Measurements from ENCODE around the gene MRPL34. TPM values are rescaled to one million over a fixed set of nuclear protein-coding genes. Genes with fewer than 3 reads are reported as not detected.
"Not testable (repeated sequence)": the region's sequence is repeated elsewhere in the genome, so short reads cannot be mapped to it uniquely, and the experiment has no call there.

Gene MRPL34
- total RNA-seq, 1 donor from 2014 or later: 200 TPM

- intact Hi-C loops (cut with DNase I): loop anchor here (1.0 to 10.0 kb wide), 3 partner anchors 78 to 508 kb away; no protein-coding TSS in a partner anchor
- peak; percentile 93 for ATAC-seq
- DNase-seq (ENCODE audit: missing footprints): peak; percentile 94
These were observed 23.1 kb upstream of the MRPL34 start for GRCh38 chr19:17282488-17283125.

GRCh38 chr19:17283504-17283996 lies 22.1 kb upstream of the MRPL34 start:
- DNase-seq (ENCODE audit: missing footprints) (peak; percentile 11), ATAC-seq (no peak)
- intact Hi-C loops (cut with DNase I): loop anchor here (2.0 to 10.0 kb wide), 2 partner anchors 79 to 509 kb away; no protein-coding TSS in a partner anchor

- no peak for ATAC-seq
- peak; percentile 46 for DNase-seq (ENCODE audit: missing footprints)
- intact Hi-C loops (cut with DNase I): loop anchor here (10.0 kb wide), 1 partner anchor 511 kb away; no protein-coding TSS in a partner anchor
These were observed 20.1 kb upstream of the MRPL34 start for GRCh38 chr19:17285415-17286135.

DNA sequence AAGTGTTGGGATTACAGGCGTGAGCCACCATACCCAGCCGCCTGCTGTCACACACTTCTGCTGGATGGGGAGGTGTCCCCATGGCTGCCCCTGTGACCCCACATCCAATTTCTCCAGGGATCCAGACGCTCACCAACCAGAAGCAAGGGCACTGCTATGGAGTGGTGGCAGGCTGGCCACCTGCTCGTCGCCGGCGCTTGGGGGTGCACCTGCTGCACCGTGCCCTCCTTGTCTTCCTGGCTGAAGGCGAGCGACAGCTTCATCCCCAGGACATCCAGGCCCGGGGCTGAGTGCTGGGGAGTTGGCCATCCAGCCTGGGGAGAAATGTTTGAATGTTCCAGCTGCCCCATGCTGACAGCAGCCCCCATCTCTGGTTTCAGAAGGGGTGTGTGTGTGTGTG lies 19.4 kb upstream of the MRPL34 start:
- no peak for ATAC-seq
- no peak for DNase-seq (ENCODE audit: missing footprints)
- intact Hi-C loops (cut with DNase I): loop anchor here (10.0 kb wide), 1 partner anchor 511 kb away; no protein-coding TSS in a partner anchor

- intact Hi-C loops (cut with DNase I): loop anchor here (10.0 kb wide), 1 partner anchor 512 kb away; no protein-coding TSS in a partner anchor
- no peak for DNase-seq (ENCODE audit: missing footprints)
- ATAC-seq: no peak
These were observed 18.9 kb upstream of the MRPL34 start for GRCh38 chr19:17286752-17287151.

DNA sequence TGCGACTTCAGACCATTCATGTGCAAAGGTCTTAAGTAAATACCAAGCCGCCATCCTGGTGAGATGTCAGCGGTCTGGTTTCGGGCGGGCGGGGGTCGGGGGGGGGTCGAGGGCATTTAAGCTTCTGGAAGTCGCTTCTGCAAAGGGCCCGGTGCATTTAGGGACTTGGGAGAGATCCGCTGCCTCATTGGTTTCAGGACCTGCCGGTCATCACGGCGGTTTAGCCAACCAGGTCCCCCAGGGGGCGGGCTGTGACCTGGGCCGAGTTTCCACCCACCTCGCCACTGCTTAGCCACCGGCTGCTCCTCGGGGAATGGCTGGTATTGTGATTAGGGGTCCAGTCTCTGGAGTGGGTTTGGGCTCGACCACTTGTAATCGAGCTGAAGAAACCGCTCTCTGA lies 16.2 kb upstream of the MRPL34 start:
- no peak for ATAC-seq
- intact Hi-C loops (cut with DNase I): loop anchor here (10.0 kb wide), 1 partner anchor 515 kb away; no protein-coding TSS in a partner anchor

GRCh38 chr19:17292301-17293074 lies 13.2 kb upstream of the MRPL34 start:
- ATAC-seq (peak; percentile 93), DNase-seq (ENCODE audit: missing footprints) (peak; percentile 90)
- intact Hi-C loops (cut with DNase I): loop anchor here (5.0 kb wide), 1 partner anchor 100 kb away; the partner anchor contains the start of gene CCDC194

More for the DNA sequence above, 16.2 kb upstream of the MRPL34 start:
- DNase-seq (ENCODE audit: missing footprints): peak; percentile 91

GRCh38 chr19:17293605-17294004 lies 12.1 kb upstream of the MRPL34 start:
- ATAC-seq: no peak
- no peak for DNase-seq (ENCODE audit: missing footprints)
- intact Hi-C loops (cut with DNase I): loop anchor here (5.0 kb wide), 1 partner anchor 99 kb away; the partner anchor contains the start of gene CCDC194

DNA sequence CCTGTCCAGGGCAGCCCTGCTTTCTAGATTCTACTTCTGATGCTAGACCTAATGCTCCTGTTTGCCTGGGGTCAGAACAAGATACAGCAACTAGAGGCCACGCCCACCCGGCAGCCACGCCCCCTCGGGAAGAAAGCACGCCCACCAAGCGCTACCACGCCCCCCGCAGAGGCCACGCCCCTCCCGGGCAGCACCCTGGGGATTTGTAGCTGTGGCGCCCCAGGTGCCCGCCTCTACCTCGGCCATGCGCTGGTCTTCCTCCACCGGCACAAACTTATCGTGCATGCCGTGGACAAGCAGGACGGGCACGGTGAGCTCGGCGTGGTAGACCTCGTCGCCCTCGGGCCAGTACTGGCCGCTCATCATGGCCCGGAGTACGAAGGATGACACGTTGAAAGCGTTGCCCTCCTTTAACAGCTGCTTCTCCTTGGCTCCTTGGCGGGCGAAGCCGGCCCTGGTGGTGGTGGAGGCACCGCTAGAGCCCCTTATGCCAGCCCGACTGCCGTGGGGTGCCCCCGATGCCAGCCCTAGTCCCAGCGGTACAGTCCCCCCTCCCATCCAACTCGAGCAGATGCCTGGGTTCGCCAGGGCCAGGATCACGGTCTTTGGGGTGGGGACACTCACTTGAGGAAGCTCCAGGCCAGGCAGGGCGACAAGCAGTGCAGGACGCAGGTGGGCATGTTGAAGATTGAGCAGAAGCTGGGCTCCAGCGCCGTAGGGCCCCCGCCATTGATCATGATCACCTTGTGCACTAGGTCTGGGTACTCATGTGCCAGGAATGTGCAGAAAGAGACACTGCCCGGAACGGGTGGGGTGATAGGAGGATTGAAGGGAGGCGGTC lies 11.4 kb upstream of the MRPL34 start:
- no peak for ATAC-seq
- DNase-seq (ENCODE audit: missing footprints): no peak
- intact Hi-C loops (cut with DNase I): loop anchor here (5.0 kb wide), 1 partner anchor 98 kb away; the partner anchor contains the start of gene CCDC194

- DNase-seq (ENCODE audit: missing footprints); intact Hi-C loops (cut with DNase I): not testable (repeated sequence)
These were observed 10.1 kb upstream of the MRPL34 start for GRCh38 chr19:17295551-17295950.

GRCh38 chr19:17296273-17296672 lies 9.4 kb upstream of the MRPL34 start:
- intact Hi-C loops (cut with DNase I): no loop called here
- no peak for DNase-seq (ENCODE audit: missing footprints)
- no peak for ATAC-seq

More at GRCh38 chr19:17295551-17295950, 10.1 kb upstream of the MRPL34 start:
- ATAC-seq: not testable (repeated sequence)

GRCh38 chr19:17296976-17297375 lies 8.7 kb upstream of the MRPL34 start:
- ATAC-seq: no peak
- DNase-seq (ENCODE audit: missing footprints): no peak
- intact Hi-C loops (cut with DNase I): no loop called here

- intact Hi-C loops (cut with DNase I): no loop called here
- no peak for DNase-seq (ENCODE audit: missing footprints)
- no peak for ATAC-seq
These were observed 4.6 kb upstream of the MRPL34 start for GRCh38 chr19:17300992-17301619.

GRCh38 chr19:17302391-17303166 lies 3.1 kb upstream of the MRPL34 start:
- DNase-seq (ENCODE audit: missing footprints): no peak
- intact Hi-C loops (cut with DNase I): no loop called here
- no peak for ATAC-seq

GRCh38 chr19:17303167-17303939 lies 2.3 kb upstream of the MRPL34 start, which contains the start of gene ABHD8:
ABHD8 (minus strand) TSS chr19:17303425; CDS start chr19:17301616, 1,809 bp downstream.
- ATAC-seq: peak; percentile 86
- DNase-seq (ENCODE audit: missing footprints): peak; percentile 97
- intact Hi-C loops (cut with DNase I): no loop called here

GRCh38 chr19:17303940-17304267 lies 1.8 kb upstream of the MRPL34 start:
- DNase-seq (ENCODE audit: missing footprints) (no peak), ATAC-seq (no peak)
- intact Hi-C loops (cut with DNase I): loop anchor here (2.0 kb wide), 1 partner anchor 33 kb away; the partner anchor contains the start of gene GTPBP3

Measured in Right ventricle myocardium inferior (tissue), 1 donor.